A549 treated with Hydrocortisone at 1 μM for 4 hours (cell line): ENCODE results near the gene GRAP. TPM values are rescaled to one million over a fixed set of nuclear protein-coding genes. Genes with fewer than 3 reads are reported as not detected.

Source experiments
- total RNA-seq: library from RNA; stranded (reverse); fragments of 200-300 nt; extraction: Qiagen RNA extraction; gene quantifications from 5 replicates; pipeline ENCODE4 v1.2.3, GENCODE V29; 2022

The GRAP gene
- total RNA-seq = 0.24 to 0.41 TPM (median 0.38 TPM) in 5 replicates

GRCh38 chr17:19046782-19047375 is at the start of gene GRAP:
GRAP (minus strand) TSS chr17:19046957; CDS start chr17:19046926, 31 bp downstream.

GRCh38 chr17:19004421-19005136 is 42.2 kb downstream of the GRAP start, which contains the start of gene FAM83G:
FAM83G (minus strand) TSS chr17:19004764; CDS start chr17:19004041, 723 bp downstream.

Other genes with a start within 250 kb of the GRAP start
- gene PRPSAP2, start 188.8 kb downstream of the GRAP start, total RNA-seq = 39.5 to 45.2 TPM (median 41.4 TPM) in 5 replicates
- 0.20 to 0.25 TPM (median 0.21 TPM) in 5 replicates for gene SLC5A10, start 94.8 kb downstream of the GRAP start, total RNA-seq
- 33.1 to 37.5 TPM (median 35.0 TPM) in 5 replicates for gene FAM83G, start 42.2 kb downstream of the GRAP start, total RNA-seq
- gene GRAPL, start 80.6 kb upstream of the GRAP start, total RNA-seq = 0.12 to 0.22 TPM in 2 of 5 replicates, not detected in the others
- 47.6 to 68.2 TPM (median 58.2 TPM) in 5 replicates for gene EPN2, start 190.4 kb upstream of the GRAP start, total RNA-seq